KOPT-K1 (cell line): ENCODE data around the gene OR6Y1.

Source experiments
- H3K27ac ChIP-seq: fragments of 200-600 bp; sonication (generic); 2 replicates; pipeline ENCODE4 v1.5.1; 2016; ENCODE audit warnings: antibody characterized with exemption, mild to moderate bottlenecking, low read depth, low read length; ENCODE audit not compliant: poor library complexity, severe bottlenecking
- H3K36me3 ChIP-seq: fragments of 200-600 bp; sonication (generic); 2 replicates; pipeline ENCODE4 v1.5.1; 2017; ENCODE audit warnings: antibody characterized with exemption, mild to moderate bottlenecking, low read length, moderate library complexity; ENCODE audit not compliant: insufficient read depth
- H3K9me3 ChIP-seq: fragments of 200-600 bp; sonication (generic); 2 replicates; pipeline ENCODE4 v1.5.1; 2017; ENCODE audit warnings: antibody characterized with exemption, low read length, mild to moderate bottlenecking; ENCODE audit not compliant: insufficient read depth, poor library complexity, severe bottlenecking

OR6Y1 gene

GRCh38 chr1:158521666-158522058 lies 32.5 kb downstream of the OR6Y1 start:
- H3K27ac ChIP-seq, result no peak overlapping the region

GRCh38 chr1:158520955-158521665 lies 33.1 kb downstream of the OR6Y1 start:
- Histone ChIP-seq H3K9me3 (no peaks in the 10 kb centered on the region), H3K27ac (no peak overlapping the region), H3K36me3 (no peaks in the 10 kb centered on the region)

More at GRCh38 chr1:158521666-158522058, 32.5 kb downstream of the OR6Y1 start:
- Histone ChIP-seq H3K9me3 (no peaks in the 10 kb centered on the region), H3K36me3 (no peaks in the 10 kb centered on the region)

- H3K36me3 ChIP-seq, result no peaks in the 10 kb centered on the region
- H3K27ac ChIP-seq, result no peak overlapping the region
- H3K9me3 ChIP-seq, result no peaks in the 10 kb centered on the region
These were observed 34.2 kb downstream of the OR6Y1 start for GRCh38 chr1:158520021-158520420.

- H3K36me3 ChIP-seq, result no peaks in the 10 kb centered on the region
- H3K27ac ChIP-seq, result no peak overlapping the region
- no peaks in the 10 kb centered on the region for H3K9me3 ChIP-seq
These were observed 37.2 kb downstream of the OR6Y1 start for GRCh38 chr1:158516966-158517365.

- Histone ChIP-seq H3K9me3 (no peaks in the 10 kb centered on the region), H3K36me3 (no peaks in the 10 kb centered on the region), H3K27ac (no peak overlapping the region)
These were observed 44.6 kb downstream of the OR6Y1 start for GRCh38 chr1:158509471-158510156.

GRCh38 chr1:158507511-158507910 lies 46.7 kb downstream of the OR6Y1 start:
- H3K27ac ChIP-seq, result no peak overlapping the region
- H3K36me3 ChIP-seq, result no peaks in the 10 kb centered on the region
- peaks cover under 1% of the 10 kb centered on the region for H3K9me3 ChIP-seq

- Histone ChIP-seq H3K36me3 (no peaks in the 10 kb centered on the region), H3K9me3 (peaks cover 9% of the 10 kb centered on the region), H3K27ac (no peak overlapping the region)
These were observed 47.7 kb downstream of the OR6Y1 start for GRCh38 chr1:158506369-158506987.

- Histone ChIP-seq H3K9me3 (peaks cover 10% of the 10 kb centered on the region), H3K27ac (peak overlapping the region; percentile 88), H3K36me3 (no peaks in the 10 kb centered on the region)
These were observed 57.8 kb downstream of the OR6Y1 start for GRCh38 chr1:158496374-158496773.

GRCh38 chr1:158494796-158495195 lies 59.4 kb downstream of the OR6Y1 start:
- H3K27ac ChIP-seq, result peak overlapping the region; percentile 88
- H3K9me3 ChIP-seq, result no peaks in the 10 kb centered on the region
- H3K36me3 ChIP-seq, result no peaks in the 10 kb centered on the region
